H9 (cell line): ENCODE results near the gene CFAP46. TPM values are rescaled to one million over a fixed set of nuclear protein-coding genes. Genes with fewer than 3 reads are reported as not detected.

Source experiments
- DNase-seq: peaks from one replicate; pipeline ENCODE4 v3.0.0-alpha.2; 2017
- H2AFZ ChIP-seq: one replicate; pipeline ENCODE4 v1.6.1; 2013; ENCODE audit warnings: mild to moderate bottlenecking, low read length, control low read depth, moderate library complexity
- H2AK5ac ChIP-seq: 2 replicates; pipeline ENCODE4 v1.6.1; 2013; ENCODE audit warnings: low read length, control low read depth, mixed read lengths; ENCODE audit not compliant: insufficient read length
- H2BK120ac ChIP-seq: one replicate; pipeline ENCODE4 v1.6.1; 2013; ENCODE audit warnings: low read depth, mild to moderate bottlenecking, low read length, control low read depth, inconsistent platforms; ENCODE audit not compliant: poor library complexity, severe bottlenecking
- H2BK12ac ChIP-seq: 2 replicates; pipeline ENCODE4 v1.6.1; 2013; ENCODE audit warnings: low read length, control low read depth, mixed read lengths, low read depth; ENCODE audit not compliant: insufficient read length
- H2BK15ac ChIP-seq: 2 replicates; pipeline ENCODE4 v1.6.1; 2013; ENCODE audit warnings: low read depth, low read length, control low read depth
- H2BK20ac ChIP-seq: one replicate; pipeline ENCODE4 v1.6.1; 2013; ENCODE audit warnings: low read depth, mild to moderate bottlenecking, low read length, control low read depth, inconsistent platforms; ENCODE audit not compliant: poor library complexity, severe bottlenecking
- H2BK5ac ChIP-seq: 2 replicates; pipeline ENCODE4 v1.6.1; 2013; ENCODE audit warnings: low read length, control low read depth, mixed read lengths; ENCODE audit not compliant: insufficient read length
- H3K14ac ChIP-seq: 2 replicates; pipeline ENCODE4 v1.6.1; 2013; ENCODE audit warnings: low read length, control low read depth; ENCODE audit not compliant: insufficient read depth
- H3K18ac ChIP-seq: 2 replicates; pipeline ENCODE4 v1.6.1; 2013; ENCODE audit warnings: low read depth, mild to moderate bottlenecking, mixed read lengths, low read length, control low read depth; ENCODE audit not compliant: insufficient read length
- H3K23ac ChIP-seq: 2 replicates; pipeline ENCODE4 v1.6.1; 2013; ENCODE audit warnings: low read length, control low read depth, mixed read lengths, low read depth; ENCODE audit not compliant: insufficient read length
- H3K23me2 ChIP-seq: 2 replicates; pipeline ENCODE4 v1.6.1; 2013; ENCODE audit warnings: low read depth, mild to moderate bottlenecking, mixed read lengths, low read length, control low read depth; ENCODE audit not compliant: insufficient read length, poor library complexity, severe bottlenecking
- H3K27ac ChIP-seq: 2 replicates; pipeline ENCODE4 v1.5.1; 2013; ENCODE audit warnings: low read length, control low read depth, mixed read lengths, low read depth; ENCODE audit not compliant: insufficient read length
- H3K27me3 ChIP-seq: 2 replicates; pipeline ENCODE4 v1.6.1; 2013; ENCODE audit warnings: low read length, control low read depth, inconsistent platforms; ENCODE audit not compliant: insufficient read depth
- H3K4ac ChIP-seq: 2 replicates; pipeline ENCODE4 v1.6.1; 2013; ENCODE audit warnings: low read depth, mild to moderate bottlenecking, control low read depth, inconsistent platforms, low read length, moderate library complexity
- H3K4me1 ChIP-seq: 2 replicates; pipeline ENCODE4 v1.6.1; 2013; ENCODE audit warnings: low read length, control low read depth, inconsistent platforms; ENCODE audit not compliant: insufficient read depth
- H3K4me2 ChIP-seq: 2 replicates; pipeline ENCODE4 v1.6.1; 2013; ENCODE audit warnings: low read length, control low read depth, mixed read lengths; ENCODE audit not compliant: insufficient read length, insufficient read depth
- H3K56ac ChIP-seq: 2 replicates; pipeline ENCODE4 v1.6.1; 2013; ENCODE audit warnings: low read depth, mild to moderate bottlenecking, mixed read lengths, low read length, control low read depth; ENCODE audit not compliant: insufficient read length
- H3K79me1 ChIP-seq: 2 replicates; pipeline ENCODE4 v1.6.1; 2013; ENCODE audit warnings: low read depth, mild to moderate bottlenecking, moderate library complexity, low read length, control low read depth, inconsistent platforms; ENCODE audit not compliant: insufficient read depth, poor library complexity, severe bottlenecking
- H3K79me2 ChIP-seq: 2 replicates; pipeline ENCODE4 v1.6.1; 2013; ENCODE audit warnings: low read length, control low read depth, inconsistent platforms; ENCODE audit not compliant: insufficient read depth
- H3K9ac ChIP-seq: 2 replicates; pipeline ENCODE4 v1.6.1; 2013; ENCODE audit warnings: low read length, control low read depth, mixed read lengths; ENCODE audit not compliant: insufficient read length; ENCODE audit errors: extremely low read depth
- H3K9me3 ChIP-seq: one replicate; pipeline ENCODE4 v1.6.1; 2013; ENCODE audit warnings: low read depth, low read length, inconsistent platforms; ENCODE audit not compliant: control insufficient read depth
- H3T11ph ChIP-seq: one replicate; pipeline ENCODE4 v1.6.1; 2013; ENCODE audit warnings: mild to moderate bottlenecking, low read length, control low read depth, inconsistent platforms
- H4K20me1 ChIP-seq: one replicate; pipeline ENCODE4 v1.6.1; 2013; ENCODE audit not compliant: control insufficient read depth, insufficient read length, insufficient read depth
- H4K5ac ChIP-seq: 2 replicates; pipeline ENCODE4 v1.6.1; 2013; ENCODE audit warnings: low read depth, mild to moderate bottlenecking, mixed read lengths, low read length, control low read depth; ENCODE audit not compliant: insufficient read length
- H4K8ac ChIP-seq: replicated peaks from 2 replicates; pipeline ENCODE4 v1.6.1; 2013; ENCODE audit warnings: low read length, control low read depth, mixed read lengths, low read depth; ENCODE audit not compliant: insufficient read length
- H4K91ac ChIP-seq: 2 replicates; pipeline ENCODE4 v1.6.1; 2013; ENCODE audit warnings: low read depth, mild to moderate bottlenecking, moderate library complexity, mixed read lengths, low read length, control low read depth; ENCODE audit not compliant: insufficient read length
- H3K27ac Mint-ChIP-seq, 3 experiments: 2 replicates in 2 of 3; 3 replicates in 1 of 3; pipeline ENCODE4 v1.8.0; 2020 to 2021; ENCODE audit warnings: mixed read lengths in 3 of 3, mild to moderate bottlenecking in 1 of 3, moderate library complexity in 1 of 3
- H3K27me3 Mint-ChIP-seq: 2 replicates; pipeline ENCODE4 v1.8.0; 2021; ENCODE audit warnings: low read depth, mild to moderate bottlenecking, moderate library complexity, mixed read lengths
- H3K36me3 Mint-ChIP-seq, 3 experiments: 2 replicates in 2 of 3; 3 replicates in 1 of 3; pipeline ENCODE4 v1.8.0; 2020 to 2021; ENCODE audit warnings: low read depth in 3 of 3, mixed read lengths in 3 of 3; ENCODE audit not compliant: insufficient read depth in 1 of 3
- H3K4me1 Mint-ChIP-seq, 2 experiments: 2 replicates each; pipeline ENCODE4 v1.8.0; 2020; ENCODE audit warnings: mixed read lengths in 2 of 2
- H3K4me3 Mint-ChIP-seq, 2 experiments: 2 replicates in 1 of 2; 3 replicates in 1 of 2; pipeline ENCODE4 v1.8.0; 2020 to 2021; ENCODE audit warnings: mild to moderate bottlenecking in 2 of 2, mixed read lengths in 2 of 2, moderate library complexity in 1 of 2
- H3K9me3 Mint-ChIP-seq, 2 experiments: 2 replicates in 1 of 2; 3 replicates in 1 of 2; pipeline ENCODE4 v1.8.0; 2020; ENCODE audit warnings: mild to moderate bottlenecking in 2 of 2, mixed read lengths in 2 of 2, moderate library complexity in 1 of 2
- WGBS: extraction: QIAGEN DNeasy Blood & Tissue Kit; methylation state at CpG from one replicate; pipeline ENCODE4 v1.1.7; 2013; ENCODE audit warnings: missing lambda C conversion rate, low lambda C conversion rate, mixed read lengths; ENCODE audit not compliant: insufficient read length; ENCODE audit errors: extremely low coverage; 5-methylcytosine and 5-hydroxymethylcytosine counted together
- total RNA-seq: library from RNA; stranded (reverse); gene quantifications from 2 replicates; pipeline ENCODE4 v1.2.1, GENCODE V29; 2021
- TF ChIP-seq, protein P1 (sequence below): fragments of 200-600 bp; sonication (generic); conservative IDR thresholded peaks from 3 replicates; pipeline ENCODE4 v1.8.0; 2021; ENCODE audit warnings: antibody characterized with exemption, mild to moderate bottlenecking

CFAP46 gene
- total RNA-seq, 1 experiment from 2014 or later: 3.1 TPM

DNA sequence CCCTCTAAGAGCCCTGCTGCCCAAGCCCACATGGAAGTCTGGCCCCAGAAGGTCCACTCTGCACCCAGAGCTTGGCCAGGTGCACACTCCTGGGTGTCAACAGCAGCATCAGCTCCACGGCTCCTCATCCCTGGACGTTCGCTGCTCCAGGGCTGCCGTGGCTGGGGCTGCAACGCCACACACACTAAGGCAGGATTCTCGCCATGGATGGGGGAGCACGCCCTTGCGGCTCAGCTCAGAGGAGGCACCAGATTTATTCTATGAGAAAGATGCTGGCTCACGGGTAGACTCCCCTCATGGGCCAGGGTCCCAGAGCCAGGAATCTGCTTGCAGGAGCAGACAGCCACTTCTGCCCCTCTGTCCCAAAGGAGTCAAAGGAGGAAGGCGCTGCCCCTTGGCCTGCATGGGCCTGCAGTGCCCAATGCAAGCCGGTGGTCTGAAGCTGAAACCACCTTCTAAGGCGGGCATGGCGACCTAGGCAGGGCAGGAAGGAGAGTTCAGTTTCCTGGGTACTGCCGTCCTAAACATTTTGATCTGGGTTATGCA lies 42.1 kb downstream of the CFAP46 start:
- no peak overlapping the region for H2AFZ ChIP-seq
- H3K23ac ChIP-seq: no peak overlapping the region
- H3K27me3 Mint-ChIP-seq: peaks cover 12% of the 10 kb centered on the region
- no peak overlapping the region for H4K91ac ChIP-seq
- H3K79me1 ChIP-seq: no peaks in the 10 kb centered on the region
- H3K4me1 ChIP-seq: no peaks in the 10 kb centered on the region
- no peak overlapping the region for H2BK120ac ChIP-seq
- no peak overlapping the region for H2BK5ac ChIP-seq
- peaks cover 3 to 7% (median 5%) of the 10 kb centered on the region in 3 experiments; a peak in 4 of 7 replicates for H3K36me3 Mint-ChIP-seq
- H3K9me3 ChIP-seq: peaks cover 6% of the 10 kb centered on the region
- peaks cover 7% of the 10 kb centered on the region in 2 experiments; a peak in 3 of 4 replicates for H3K4me1 Mint-ChIP-seq
- TF ChIP-seq, protein P1, sequence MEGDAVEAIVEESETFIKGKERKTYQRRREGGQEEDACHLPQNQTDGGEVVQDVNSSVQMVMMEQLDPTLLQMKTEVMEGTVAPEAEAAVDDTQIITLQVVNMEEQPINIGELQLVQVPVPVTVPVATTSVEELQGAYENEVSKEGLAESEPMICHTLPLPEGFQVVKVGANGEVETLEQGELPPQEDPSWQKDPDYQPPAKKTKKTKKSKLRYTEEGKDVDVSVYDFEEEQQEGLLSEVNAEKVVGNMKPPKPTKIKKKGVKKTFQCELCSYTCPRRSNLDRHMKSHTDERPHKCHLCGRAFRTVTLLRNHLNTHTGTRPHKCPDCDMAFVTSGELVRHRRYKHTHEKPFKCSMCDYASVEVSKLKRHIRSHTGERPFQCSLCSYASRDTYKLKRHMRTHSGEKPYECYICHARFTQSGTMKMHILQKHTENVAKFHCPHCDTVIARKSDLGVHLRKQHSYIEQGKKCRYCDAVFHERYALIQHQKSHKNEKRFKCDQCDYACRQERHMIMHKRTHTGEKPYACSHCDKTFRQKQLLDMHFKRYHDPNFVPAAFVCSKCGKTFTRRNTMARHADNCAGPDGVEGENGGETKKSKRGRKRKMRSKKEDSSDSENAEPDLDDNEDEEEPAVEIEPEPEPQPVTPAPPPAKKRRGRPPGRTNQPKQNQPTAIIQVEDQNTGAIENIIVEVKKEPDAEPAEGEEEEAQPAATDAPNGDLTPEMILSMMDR: no peak
- H2BK12ac ChIP-seq: no peak overlapping the region
- no peak overlapping the region for H3T11ph ChIP-seq
- no peak for DNase-seq
- H2BK20ac ChIP-seq: no peak overlapping the region
- H3K4me2 ChIP-seq: no peak overlapping the region
- no peak overlapping the region for H3K18ac ChIP-seq
- H3K9ac ChIP-seq: no peak overlapping the region
- H3K27ac Mint-ChIP-seq: no peak overlapping the region
- WGBS: no CpG with 5 or more reads among the region's 14 CpGs
- H3K14ac ChIP-seq: no peak overlapping the region; the same call in 1 of the 2 replicates
- no peak overlapping the region for H3K4ac ChIP-seq
- H3K56ac ChIP-seq: no peak overlapping the region
- no peak overlapping the region for H2BK15ac ChIP-seq
- no peak overlapping the region for H4K5ac ChIP-seq
- no peak overlapping the region for H3K4me3 Mint-ChIP-seq
- H3K23me2 ChIP-seq: no peaks in the 10 kb centered on the region
- no peak overlapping the region for H2AK5ac ChIP-seq
- peaks cover 11 to 14% of the 10 kb centered on the region in 2 experiments for H3K9me3 Mint-ChIP-seq
- H3K79me2 ChIP-seq: no peaks in the 10 kb centered on the region
- no peak overlapping the region for H3K27ac ChIP-seq
- H4K20me1 ChIP-seq: no peaks in the 10 kb centered on the region
- no peaks in the 10 kb centered on the region for H3K27me3 ChIP-seq
- no peak overlapping the region for H4K8ac ChIP-seq
